Sigmoid colon (tissue), 7 donors: Measurements from ENCODE around the gene PDCD10. TPM values are rescaled to one million over a fixed set of nuclear protein-coding genes. Genes with fewer than 3 reads are reported as not detected.

Experiments used
- DNase-seq: peaks from one replicate; pipeline ENCODE4 v3.0.0-alpha.2; 2019
- H3K27ac ChIP-seq, 4 donors: fragments of 200-600 bp; sonication (generic); one replicate each; pipeline ENCODE4 v1.5.1; 2016 to 2019; ENCODE audit warnings: mild to moderate bottlenecking in 1 of 4
- H3K27me3 ChIP-seq, 3 donors: fragments of 200-600 bp; sonication (generic); one replicate each; pipeline ENCODE4 v1.5.1; 2019; ENCODE audit warnings: mild to moderate bottlenecking in 1 of 3
- H3K36me3 ChIP-seq, 4 donors: fragments of 200-600 bp; sonication (generic); one replicate each; pipeline ENCODE4 v1.5.1; 2016 to 2019
- H3K4me1 ChIP-seq, 4 donors: fragments of 200-600 bp; sonication (generic); one replicate each; pipeline ENCODE4 v1.5.1; 2017 to 2019
- H3K4me3 ChIP-seq, 4 donors: fragments of 200-600 bp; sonication (generic); one replicate each; pipeline ENCODE4 v1.5.1; 2017 to 2019; ENCODE audit warnings: mild to moderate bottlenecking in 2 of 4, moderate library complexity in 1 of 4
- H3K9me3 ChIP-seq, 4 donors: fragments of 200-600 bp in 3 of 4; sonication (generic) in 3 of 4; one replicate each; pipeline versions ENCODE4 v1.5.1 to v1.6.1; 2013 to 2019
- CTCF ChIP-seq, 4 experiments: fragments of 450-650 bp in 3 of 4; fragments of 200-600 bp in 1 of 4; IDR thresholded peaks; one replicate each; pipeline ENCODE4 v1.5.1; 2016 to 2019; ENCODE audit warnings: antibody characterized with exemption in 4 of 4, mild to moderate bottlenecking in 3 of 4, moderate library complexity in 2 of 4
- EP300 ChIP-seq, 4 donors: sonication (generic); formaldehyde crosslinking; IDR thresholded peaks; one replicate each; pipeline ENCODE4 v1.6.1; 2017; ENCODE audit warnings: antibody characterized with exemption in 4 of 4
- POLR2A ChIP-seq, 2 donors: fragments of 450-650 bp; IDR thresholded peaks; one replicate each; pipeline ENCODE4 v1.6.1; 2016; ENCODE audit warnings: antibody characterized with exemption in 2 of 2, mild to moderate bottlenecking in 2 of 2, moderate library complexity in 2 of 2
- POLR2AphosphoS5 ChIP-seq, 4 donors: sonication (generic); formaldehyde crosslinking; IDR thresholded peaks; one replicate each; pipeline ENCODE4 v1.6.1; 2017; ENCODE audit warnings: antibody characterized with exemption in 4 of 4
- WGBS, 2 donors: extraction: QIAGEN DNeasy Blood & Tissue Kit; methylation state at CpG; one replicate each; pipeline ENCODE4 v1.1.7; 2013; 5-methylcytosine and 5-hydroxymethylcytosine counted together
- intact Hi-C: fragments of 100-400 bp; cut with DNase I; formaldehyde crosslinking; loops from one replicate; pipeline ENCODE4 v1.15.1; 2023
- polyA plus RNA-seq, 3 donors: library from polyadenylated mRNA; stranded (reverse); fragments of 200-250 nt; gene quantifications; one replicate each; pipeline ENCODE4 v1.2.3, GENCODE V29; 2013
- total RNA-seq, 4 donors: library from RNA; depleted of rRNA; stranded (reverse); fragments of >200 nt; gene quantifications; one replicate each; pipeline ENCODE4 v1.1.0, GENCODE V29; 2016
- donor health status: healthy with polysubstance abuse.
- donor health status: Bipolar disorder and iron deficiency.
- donor health status: healthy.

PDCD10 gene
- total and polyA plus RNA-seq, 7 donors, result 49.3 to 198 (median 67.0) TPM

- whole genome bisulfite sequencing, 2 donors, result 38 to 44% methylated on average over 3 of the region's 3 CpGs
- Histone ChIP-seq H3K9me3 (no peaks in the 10 kb centered on the region), H3K4me3 (no peak overlapping the region), H3K36me3 (no peaks in the 10 kb centered on the region), H3K27me3 (no peaks in the 10 kb centered on the region), H3K27ac (no peak overlapping the region), H3K4me1 (no peaks in the 10 kb centered on the region)
- no peak for DNase-seq
- TF ChIP-seq CTCF (IDR thresholded peaks at IDR 0.05), result no peak
- TF ChIP-seq POLR2A (IDR thresholded peaks at IDR 0.05), result no peak
- no peak for TF ChIP-seq EP300 (IDR thresholded peaks at IDR 0.05)
- no peak for TF ChIP-seq POLR2AphosphoS5 (IDR thresholded peaks at IDR 0.05)
- intact Hi-C loops, result no loop called here
Measured at GRCh38 chr3:167750272-167750971, 15.7 kb upstream of the PDCD10 start.

GRCh38 chr3:167749728-167750127 is 15.0 kb upstream of the PDCD10 start:
- intact Hi-C loops, result no loop called here
- no peak for DNase-seq
- H3K27me3 ChIP-seq, result no peaks in the 10 kb centered on the region
- no peaks in the 10 kb centered on the region for H3K9me3 ChIP-seq
- no peak overlapping the region for H3K4me3 ChIP-seq
- no peaks in the 10 kb centered on the region for H3K36me3 ChIP-seq
- TF ChIP-seq POLR2AphosphoS5 (IDR thresholded peaks at IDR 0.05) (no peak), EP300 (IDR thresholded peaks at IDR 0.05) (no peak), POLR2A (IDR thresholded peaks at IDR 0.05) (no peak), CTCF (IDR thresholded peaks at IDR 0.05) (no peak)
- H3K27ac ChIP-seq, result no peak overlapping the region
- WGBS, 2 donors, result 94% methylated on average over 2 of the region's 2 CpGs
- H3K4me1 ChIP-seq, result no peaks in the 10 kb centered on the region

- H3K4me1 ChIP-seq, result no peaks in the 10 kb centered on the region
Measured at GRCh38 chr3:167749209-167749608, 14.5 kb upstream of the PDCD10 start.

GRCh38 chr3:167743799-167744198 is 9.1 kb upstream of the PDCD10 start:
- intact Hi-C loops, result no loop called here
- WGBS, 2 donors, result 82 to 87% methylated on average over 2 of the region's 2 CpGs

More at GRCh38 chr3:167749209-167749608, 14.5 kb upstream of the PDCD10 start:
- Histone ChIP-seq H3K9me3 (no peaks in the 10 kb centered on the region), H3K27me3 (no peaks in the 10 kb centered on the region), H3K36me3 (no peaks in the 10 kb centered on the region), H3K27ac (no peak overlapping the region), H3K4me3 (no peak overlapping the region)
- intact Hi-C loops, result no loop called here
- no peak for DNase-seq
- TF ChIP-seq POLR2AphosphoS5 (IDR thresholded peaks at IDR 0.05) (no peak), CTCF (IDR thresholded peaks at IDR 0.05) (no peak), EP300 (IDR thresholded peaks at IDR 0.05) (no peak), POLR2A (IDR thresholded peaks at IDR 0.05) (no peak)

More at GRCh38 chr3:167743799-167744198, 9.1 kb upstream of the PDCD10 start:
- TF ChIP-seq POLR2AphosphoS5 (IDR thresholded peaks at IDR 0.05), result no peak
- no peak for TF ChIP-seq CTCF (IDR thresholded peaks at IDR 0.05)
- TF ChIP-seq EP300 (IDR thresholded peaks at IDR 0.05), result no peak
- no peak for TF ChIP-seq POLR2A (IDR thresholded peaks at IDR 0.05)
- Histone ChIP-seq H3K27me3 (no peaks in the 10 kb centered on the region), H3K36me3 (no peaks in the 10 kb centered on the region), H3K4me1 (no peaks in the 10 kb centered on the region), H3K27ac (no peak overlapping the region), H3K9me3 (no peaks in the 10 kb centered on the region), H3K4me3 (no peak overlapping the region)
- DNase-seq, result no peak
